RWPE1 (cell line): ENCODE measurements around the gene KRTAP17-1.
"Not testable (repeated sequence)": the region's sequence is repeated elsewhere in the genome, so short reads cannot be mapped to it uniquely, and the experiment has no call there.

Experiments used
- CTCF ChIA-PET: fragments of 350-600 bp; sonication (Branson Sonifier 250); formaldehyde crosslinking; extraction: SDS; loops from one replicate; lab custom pipeline; 2021; lab: Yijun Ruan, JAX
- POLR2A ChIA-PET: fragments of 400-600 bp; formaldehyde crosslinking; extraction: SDS; loops from one replicate; lab custom pipeline; 2020; ENCODE audit warnings: antibody characterized with exemption; ENCODE audit not compliant: low non-redundant PET; lab: Yijun Ruan, JAX
- DNase-seq: peaks from one replicate; pipeline ENCODE4 v3.0.0; 2012; ENCODE audit warnings: low spot score
- H3K27ac ChIP-seq: fragments of 450-650 bp; 2 replicates; pipeline ENCODE4 v1.5.1; 2017
- TF ChIP-seq, protein P1 (sequence below): fragments of 450-650 bp; conservative IDR thresholded peaks from 2 replicates; pipeline ENCODE4 v1.5.1; 2017; ENCODE audit warnings: low read depth, mild to moderate bottlenecking

KRTAP17-1 gene

DNA sequence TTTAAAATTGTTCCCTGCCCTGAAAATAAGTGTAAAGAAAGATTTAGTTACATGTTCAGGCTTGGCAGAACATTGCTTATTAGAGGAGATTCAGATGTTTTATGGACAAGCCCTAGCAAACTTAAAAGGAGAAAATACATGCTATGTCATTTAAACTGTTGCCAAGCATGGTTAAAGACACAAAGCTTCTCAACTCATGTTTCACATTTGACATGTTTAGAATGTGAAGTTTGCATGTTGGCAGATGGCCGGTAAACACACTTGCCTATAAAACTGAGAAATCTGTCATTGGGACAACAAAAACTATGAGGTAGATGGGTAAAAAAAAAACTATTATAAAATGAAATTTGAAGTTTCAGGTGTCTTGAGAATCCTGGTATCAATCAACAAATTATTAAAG, 18.7 kb downstream of the KRTAP17-1 start:
- TF ChIP-seq, protein P1, sequence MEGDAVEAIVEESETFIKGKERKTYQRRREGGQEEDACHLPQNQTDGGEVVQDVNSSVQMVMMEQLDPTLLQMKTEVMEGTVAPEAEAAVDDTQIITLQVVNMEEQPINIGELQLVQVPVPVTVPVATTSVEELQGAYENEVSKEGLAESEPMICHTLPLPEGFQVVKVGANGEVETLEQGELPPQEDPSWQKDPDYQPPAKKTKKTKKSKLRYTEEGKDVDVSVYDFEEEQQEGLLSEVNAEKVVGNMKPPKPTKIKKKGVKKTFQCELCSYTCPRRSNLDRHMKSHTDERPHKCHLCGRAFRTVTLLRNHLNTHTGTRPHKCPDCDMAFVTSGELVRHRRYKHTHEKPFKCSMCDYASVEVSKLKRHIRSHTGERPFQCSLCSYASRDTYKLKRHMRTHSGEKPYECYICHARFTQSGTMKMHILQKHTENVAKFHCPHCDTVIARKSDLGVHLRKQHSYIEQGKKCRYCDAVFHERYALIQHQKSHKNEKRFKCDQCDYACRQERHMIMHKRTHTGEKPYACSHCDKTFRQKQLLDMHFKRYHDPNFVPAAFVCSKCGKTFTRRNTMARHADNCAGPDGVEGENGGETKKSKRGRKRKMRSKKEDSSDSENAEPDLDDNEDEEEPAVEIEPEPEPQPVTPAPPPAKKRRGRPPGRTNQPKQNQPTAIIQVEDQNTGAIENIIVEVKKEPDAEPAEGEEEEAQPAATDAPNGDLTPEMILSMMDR = no peak
- ChIA-PET CTCF (no interaction called here), POLR2A (no interaction called here)
- DNase-seq = no peak
- H3K27ac ChIP-seq = no peak overlapping the region

- CTCF ChIA-PET = no interaction called here
- DNase-seq = no peak
- no peak overlapping the region for H3K27ac ChIP-seq
- POLR2A ChIA-PET = no interaction called here
- TF ChIP-seq, protein P1 = no peak
These were observed 21.5 kb downstream of the KRTAP17-1 start for GRCh38 chr17:41294016-41294415.

- POLR2A ChIA-PET = interaction anchor here (0.7 kb wide), 1 partner anchor 247 kb away, joined by 3 read pairs; no protein-coding TSS in a partner anchor
- no peak for DNase-seq
- CTCF ChIA-PET = no interaction called here
- no peak overlapping the region for H3K27ac ChIP-seq
- TF ChIP-seq, protein P1 = no peak
These were observed 28.5 kb downstream of the KRTAP17-1 start for GRCh38 chr17:41287050-41287449.

GRCh38 chr17:41284546-41284945, 31.0 kb downstream of the KRTAP17-1 start:
- TF ChIP-seq, protein P1 = no peak
- no peak overlapping the region for H3K27ac ChIP-seq
- ChIA-PET POLR2A (no interaction called here), CTCF (no interaction called here)
- DNase-seq = no peak

DNA sequence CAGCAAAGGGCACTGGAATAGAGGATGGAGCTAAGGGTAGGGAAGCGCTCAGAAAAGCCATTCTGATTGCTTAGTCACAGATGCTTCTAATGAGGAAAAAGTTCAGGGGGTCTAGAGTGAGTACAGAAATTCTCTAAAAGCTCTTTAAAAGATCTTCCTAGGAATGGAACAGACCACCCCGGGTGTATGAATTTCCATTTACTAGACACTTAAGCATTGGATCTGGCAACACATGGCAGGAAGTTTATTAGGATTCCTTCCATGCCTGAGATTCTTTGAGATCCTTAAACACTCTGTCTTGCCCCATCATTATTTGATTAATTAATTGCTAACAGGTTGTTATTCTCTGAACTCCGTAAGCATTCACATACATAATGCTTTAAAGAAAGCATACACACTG, 31.5 kb downstream of the KRTAP17-1 start:
- no peak for DNase-seq
- H3K27ac ChIP-seq = no peak overlapping the region
- TF ChIP-seq, protein P1 = no peak
- CTCF ChIA-PET = no interaction called here
- POLR2A ChIA-PET = no interaction called here

- TF ChIP-seq, protein P1 = no peak
- ChIA-PET POLR2A (no interaction called here), CTCF (interaction anchor here (0.6 kb wide), 1 partner anchor 23 kb away, joined by 5 read pairs; no protein-coding TSS in a partner anchor)
- DNase-seq = no peak
- H3K27ac ChIP-seq = no peak overlapping the region
These were observed 37.1 kb downstream of the KRTAP17-1 start for GRCh38 chr17:41278176-41278955.

DNA sequence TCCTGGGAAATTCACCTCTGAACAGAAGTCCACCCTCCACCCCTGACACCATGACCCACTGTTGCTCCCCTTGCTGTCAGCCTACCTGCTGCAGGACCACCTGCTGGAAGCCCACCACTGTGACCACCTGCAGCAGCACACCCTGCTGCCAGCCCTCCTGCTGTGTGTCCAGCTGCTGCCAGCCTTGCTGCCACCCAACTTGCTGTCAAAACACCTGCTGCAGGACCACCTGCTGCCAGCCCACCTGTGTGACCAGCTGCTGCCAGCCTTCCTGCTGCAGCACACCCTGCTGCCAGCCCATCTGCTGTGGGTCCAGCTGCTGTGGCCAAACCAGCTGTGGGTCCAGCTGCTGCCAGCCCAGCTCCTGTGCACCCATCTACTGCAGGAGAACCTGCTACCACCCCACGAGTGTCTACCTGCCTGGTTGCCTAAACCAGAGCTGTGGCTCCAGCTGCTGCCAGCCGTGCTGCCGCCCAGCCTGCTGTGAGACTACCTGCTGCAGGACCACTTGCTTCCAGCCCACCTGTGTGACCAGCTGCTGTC, 39.8 kb downstream of the KRTAP17-1 start, which contains the start of gene KRTAP9-7:
KRTAP9-7 (plus strand) TSS at position 51 of the 543 bp plus-strand sequence; CDS start at position 51, 0 bp downstream.
- H3K27ac ChIP-seq, CTCF ChIA-PET: not testable (repeated sequence)
- POLR2A ChIA-PET = interaction anchor here (0.6 kb wide), 1 partner anchor 1825 kb away, joined by 4 read pairs; the partner anchor contains the start of gene MED1

More for the DNA sequence above, 39.8 kb downstream of the KRTAP17-1 start, which contains the start of gene KRTAP9-7:
- not testable (repeated sequence) for DNase-seq
